GM23338 (cell line): ENCODE data around the gene GCA. TPM values are rescaled to one million over a fixed set of nuclear protein-coding genes. Genes with fewer than 3 reads are reported as not detected.

ENCODE experiments used
- ATAC-seq: fragments of 200-7000 bp; cut with Tn5 transposase; 3 replicates; pipeline ENCODE4 v1.9.1; 2020
- DNase-seq: peaks from one replicate; pipeline ENCODE4 v3.0.0-alpha.2; 2015; ENCODE audit warnings: low spot score
- H2AFZ ChIP-seq: fragments of 200-600 bp; sonication (generic); 2 replicates; pipeline ENCODE4 v1.8.0; 2016; ENCODE audit warnings: antibody characterized with exemption, mild to moderate bottlenecking, moderate library complexity
- H3F3A ChIP-seq: fragments of 200-600 bp; sonication (generic); replicated peaks from 2 replicates; pipeline ENCODE4 v1.8.0; 2017; ENCODE audit warnings: antibody characterized with exemption, mixed run types, low read depth
- H3K27ac ChIP-seq: fragments of 200-600 bp; sonication (generic); 2 replicates; pipeline ENCODE4 v1.6.1; 2016; ENCODE audit warnings: low read depth
- H3K27me3 ChIP-seq: fragments of 200-600 bp; sonication (generic); 2 replicates; pipeline ENCODE4 v1.8.0; 2016; ENCODE audit warnings: mild to moderate bottlenecking, mixed run types, moderate library complexity; ENCODE audit not compliant: insufficient read depth
- H3K36me3 ChIP-seq: fragments of 200-600 bp; sonication (generic); 2 replicates; pipeline ENCODE4 v1.8.0; 2016; ENCODE audit warnings: mild to moderate bottlenecking; ENCODE audit not compliant: insufficient read depth
- H3K4me1 ChIP-seq: fragments of 200-600 bp; sonication (generic); 2 replicates; pipeline ENCODE4 v1.8.0; 2016; ENCODE audit warnings: mild to moderate bottlenecking, moderate library complexity; ENCODE audit not compliant: insufficient read depth
- H3K4me2 ChIP-seq: fragments of 200-600 bp; sonication (generic); 2 replicates; pipeline ENCODE4 v1.7.1; 2017; ENCODE audit warnings: mixed run types
- H3K4me3 ChIP-seq: fragments of 200-600 bp; sonication (generic); 2 replicates; pipeline ENCODE4 v1.6.1; 2016; ENCODE audit warnings: mixed run types
- H3K79me2 ChIP-seq: fragments of 200-600 bp; sonication (generic); replicated peaks from 2 replicates; pipeline ENCODE4 v1.8.0; 2017; ENCODE audit warnings: mild to moderate bottlenecking; ENCODE audit not compliant: insufficient read depth
- H3K9me2 ChIP-seq: fragments of 200-600 bp; sonication (generic); 2 replicates; pipeline ENCODE4 v1.8.0; 2017; ENCODE audit not compliant: insufficient read depth
- H4K20me1 ChIP-seq: fragments of 200-600 bp; sonication (generic); replicated peaks from 2 replicates; pipeline ENCODE4 v1.8.0; 2017; ENCODE audit warnings: mild to moderate bottlenecking; ENCODE audit not compliant: insufficient read depth
- H3K27ac Mint-ChIP-seq: 2 replicates; pipeline ENCODE4 v1.8.0; 2020; ENCODE audit warnings: inconsistent platforms, mild to moderate bottlenecking, moderate library complexity, mixed read lengths
- H3K27me3 Mint-ChIP-seq: 3 replicates; pipeline ENCODE4 v1.8.0; 2022; ENCODE audit warnings: low read depth, mild to moderate bottlenecking, moderate library complexity, mixed read lengths, inconsistent platforms; ENCODE audit not compliant: insufficient read depth, poor library complexity
- H3K36me3 Mint-ChIP-seq: 3 replicates; pipeline ENCODE4 v1.8.0; 2021; ENCODE audit warnings: low read depth, mild to moderate bottlenecking, inconsistent platforms, moderate library complexity, mixed read lengths
- H3K4me1 Mint-ChIP-seq: 3 replicates; pipeline ENCODE4 v1.8.0; 2020; ENCODE audit warnings: mild to moderate bottlenecking, inconsistent platforms, mixed read lengths
- H3K4me3 Mint-ChIP-seq: 3 replicates; pipeline ENCODE4 v1.8.0; 2021; ENCODE audit warnings: moderate library complexity, mild to moderate bottlenecking, inconsistent platforms, mixed read lengths
- H3K9me3 Mint-ChIP-seq: 3 replicates; pipeline ENCODE4 v1.8.0; 2020; ENCODE audit warnings: moderate library complexity, mild to moderate bottlenecking, inconsistent platforms, mixed read lengths
- CREB1 ChIP-seq: fragments of 250-450 bp; sonication (Bioruptor Pico); IDR thresholded peaks from 2 replicates; pipeline ENCODE4 v1.5.0; 2020; ENCODE audit warnings: low read depth, mild to moderate bottlenecking, moderate library complexity
- CTCF ChIP-seq, 2 experiments: fragments of 200-600 bp in 1 of 2; sonication (generic) in 1 of 2; conservative IDR thresholded peaks; 2 replicates each; pipeline versions ENCODE4 v1.5.1 to v1.6.1; 2016 to 2017; ENCODE audit warnings: antibody characterized with exemption in 2 of 2, low read depth in 2 of 2, mild to moderate bottlenecking in 2 of 2, moderate library complexity in 1 of 2
- ETS1 ChIP-seq: IDR thresholded peaks from 2 replicates; pipeline ENCODE4 v1.6.1; 2016; ENCODE audit warnings: antibody characterized with exemption
- EZH2 ChIP-seq: fragments of 200-600 bp; sonication (generic); IDR thresholded peaks from one replicate; pipeline ENCODE4 v1.8.0; 2017; ENCODE audit warnings: antibody characterized with exemption, mild to moderate bottlenecking, low read depth; ENCODE audit not compliant: unreplicated experiment
- EZH2phosphoT487 ChIP-seq: fragments of 200-600 bp; sonication (generic); IDR thresholded peaks from one replicate; pipeline ENCODE4 v1.8.1; 2018; ENCODE audit warnings: antibody characterized with exemption; ENCODE audit not compliant: unreplicated experiment
- JUNB ChIP-seq: IDR thresholded peaks from one replicate; pipeline ENCODE4 v1.6.1; 2016; ENCODE audit warnings: antibody characterized with exemption; ENCODE audit not compliant: unreplicated experiment
- NANOG ChIP-seq: IDR thresholded peaks from 2 replicates; pipeline ENCODE4 v1.6.1; 2016; ENCODE audit warnings: antibody characterized with exemption, borderline replicate concordance
- POLR2AphosphoS5 ChIP-seq: IDR thresholded peaks from 2 replicates; pipeline ENCODE4 v1.6.1; 2016; ENCODE audit warnings: antibody characterized with exemption, low read depth
- REST ChIP-seq: IDR thresholded peaks from one replicate; pipeline ENCODE4 v1.6.1; 2018; ENCODE audit warnings: antibody characterized with exemption; ENCODE audit not compliant: unreplicated experiment
- STAT1 ChIP-seq: IDR thresholded peaks from one replicate; pipeline ENCODE4 v1.6.1; 2016; ENCODE audit warnings: antibody characterized with exemption; ENCODE audit not compliant: unreplicated experiment
- ZNF114 ChIP-seq: fragments of 250-450 bp; sonication (Bioruptor Pico); IDR thresholded peaks from 2 replicates; pipeline ENCODE4 v1.5.0; 2020; ENCODE audit warnings: mild to moderate bottlenecking, moderate library complexity
- ZNF331 ChIP-seq: fragments of 250-450 bp; sonication (Bioruptor Pico); IDR thresholded peaks from 2 replicates; pipeline ENCODE4 v1.5.0; 2020; ENCODE audit warnings: low read depth, mild to moderate bottlenecking, moderate library complexity
- ZNF462 ChIP-seq: fragments of 250-450 bp; sonication (Bioruptor Pico); IDR thresholded peaks from 2 replicates; pipeline ENCODE4 v1.5.0; 2020; ENCODE audit warnings: mild to moderate bottlenecking, moderate library complexity
- polyA plus RNA-seq: library from polyadenylated mRNA; unstranded; fragments of >200 nt; fragmentation: Nextera tagmentation; extraction: Ambion mirVana; gene quantifications from 2 replicates; pipeline ENCODE4 v1.2.1, GENCODE V29; 2016
- total RNA-seq: library from RNA; depleted of rRNA; stranded (reverse); fragments of >200 nt; shearing (Covaris generic); gene quantifications from 2 replicates; pipeline ENCODE4 v1.2.3, GENCODE V29; 2014

GCA gene
- total and polyA plus RNA-seq, 2 experiments from 2014 or later, result 39.3 to 62.7 TPM

GRCh38 chr2:162312853-162313252 lies 31.1 kb upstream of the GCA start:
- peaks cover 5% of the 10 kb centered on the region for H3K27me3 Mint-ChIP-seq

More at GRCh38 chr2:162312853-162313252, 31.1 kb upstream of the GCA start:
- Mint-ChIP-seq H3K4me1 (no peaks in the 10 kb centered on the region; the same call in 2 of the 3 replicates), H3K9me3 (no peaks in the 10 kb centered on the region; the same call in 1 of the 3 replicates), H3K4me3 (no peak overlapping the region), H3K36me3 (no peaks in the 10 kb centered on the region), H3K27ac (no peak overlapping the region)
- no peaks in the 10 kb centered on the region for H3K4me1 ChIP-seq
- H3K79me2 ChIP-seq, result no peaks in the 10 kb centered on the region
- DNase-seq, result no peak
- TF ChIP-seq EZH2 (no peak), ETS1 (no peak), CREB1 (CRISPR knock-in tag) (no peak), CTCF (conservative IDR thresholded peaks at IDR 0.05; ENCODE audit: low read depth in 2 of 2) (no peak), ZNF331 (CRISPR knock-in tag) (no peak), EZH2phosphoT487 (no peak), POLR2AphosphoS5 (no peak), NANOG (no peak), STAT1 (no peak), REST (no peak), ZNF114 (CRISPR knock-in tag) (no peak), JUNB (no peak), ZNF462 (no peak)
- no peak overlapping the region for H2AFZ ChIP-seq
- H3K9me2 ChIP-seq, result 0 out of 2 replicates have a peak, but pooled peaks cover 3% of the 10 kb centered on the region
- no peaks in the 10 kb centered on the region for H3F3A ChIP-seq
- H3K27ac ChIP-seq, result no peak overlapping the region
- H3K36me3 ChIP-seq, result no peaks in the 10 kb centered on the region
- H4K20me1 ChIP-seq, result no peaks in the 10 kb centered on the region
- peaks cover 8% of the 10 kb centered on the region for H3K27me3 ChIP-seq
- H3K4me3 ChIP-seq, result no peak overlapping the region
- no peak for ATAC-seq
- H3K4me2 ChIP-seq, result no peak overlapping the region
